ENCODE results near the gene PHPT1.
A peak's percentile ranks its signal among the peaks of the same experiment; 100 is the strongest.
"Not testable (repeated sequence)": the region's sequence is repeated elsewhere in the genome, so short reads cannot be mapped to it uniquely, and the experiment has no call there.

PHPT1 gene

GRCh38 chr9:136837856-136838277, 11.3 kb upstream of the PHPT1 start:
- not testable (repeated sequence) for DNase-seq

DNA sequence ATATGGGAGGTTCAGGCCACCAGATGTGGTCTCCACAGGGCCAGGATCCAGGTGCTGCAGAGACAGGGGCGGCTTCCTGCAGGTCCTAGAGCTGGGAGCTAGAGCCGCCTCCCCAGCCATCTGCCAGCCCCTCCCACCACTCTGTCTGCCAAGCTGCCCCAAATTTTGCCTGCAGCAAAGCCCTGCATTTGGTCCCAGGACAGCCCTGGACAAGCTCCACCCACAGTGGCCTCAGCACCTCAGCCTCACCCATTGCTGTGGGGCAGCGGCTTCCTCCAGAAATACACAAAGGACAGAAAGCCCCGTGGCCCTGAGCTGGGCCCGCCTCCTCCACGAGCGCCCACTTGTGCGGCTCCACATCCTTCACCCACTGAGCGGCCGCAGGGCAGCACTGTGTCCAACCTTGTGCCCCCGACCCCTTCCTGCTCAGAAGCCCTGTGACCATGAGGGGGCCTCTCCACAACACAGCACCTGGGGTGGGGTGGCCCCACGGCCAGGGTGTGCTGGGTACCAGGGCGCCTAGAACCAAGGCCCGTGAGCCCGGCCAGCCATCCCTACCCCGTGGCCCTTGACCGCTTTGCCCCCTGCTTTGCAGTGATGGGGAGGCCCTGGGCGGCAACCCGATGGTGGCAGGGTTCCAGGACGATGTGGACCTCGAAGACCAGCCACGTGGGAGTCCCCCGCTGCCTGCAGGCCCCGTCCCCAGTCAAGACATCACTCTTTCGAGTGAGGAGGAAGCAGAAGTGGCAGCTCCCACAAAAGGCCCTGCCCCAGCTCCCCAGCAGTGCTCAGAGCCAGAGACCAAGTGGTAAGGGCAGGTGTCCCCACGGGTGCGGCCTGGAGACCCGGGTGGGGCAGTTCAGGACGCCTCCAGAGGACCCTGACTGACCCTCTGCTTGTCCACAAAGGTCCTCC, 10.6 kb upstream of the PHPT1 start:
- no peak for DNase-seq

DNA sequence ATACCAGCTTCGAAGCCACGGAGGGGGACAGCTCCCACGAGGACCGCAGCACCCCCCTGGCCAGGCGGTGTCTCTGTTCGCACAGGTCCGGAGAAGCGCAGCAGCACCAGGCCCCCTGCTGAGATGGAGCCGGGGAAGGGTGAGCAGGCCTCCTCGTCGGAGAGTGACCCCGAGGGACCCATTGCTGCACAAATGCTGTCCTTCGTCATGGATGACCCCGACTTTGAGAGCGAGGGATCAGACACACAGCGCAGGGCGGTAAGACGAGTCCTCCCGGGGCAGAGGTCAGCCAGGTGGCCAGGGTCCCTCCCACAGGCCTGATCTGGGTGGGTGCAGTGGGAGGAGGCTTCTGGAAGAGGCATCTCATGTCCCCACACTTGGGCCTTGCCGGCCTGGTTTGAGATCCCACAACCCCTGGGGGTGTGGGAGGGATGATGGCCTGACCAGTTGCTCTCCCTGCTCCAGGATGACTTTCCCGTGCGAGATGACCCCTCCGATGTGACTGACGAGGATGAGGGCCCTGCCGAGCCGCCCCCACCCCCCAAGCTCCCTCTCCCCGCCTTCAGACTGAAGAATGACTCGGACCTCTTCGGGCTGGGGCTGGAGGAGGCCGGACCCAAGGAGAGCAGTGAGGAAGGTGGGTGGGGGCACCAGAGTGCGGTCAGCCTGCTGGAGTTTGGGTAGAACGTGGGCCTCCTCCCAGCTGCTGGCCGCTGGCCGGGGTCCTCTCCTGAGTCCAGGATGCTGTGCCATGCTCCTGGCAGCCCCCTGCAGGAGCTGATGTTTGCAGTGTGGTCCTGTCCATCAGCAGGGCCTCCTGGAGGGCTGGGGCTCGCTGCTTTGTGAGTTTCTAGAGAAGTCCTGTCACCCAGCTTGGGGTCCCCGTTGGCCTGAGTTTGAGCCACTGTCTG, 9.7 kb upstream of the PHPT1 start:
- DNase-seq = no peak

GRCh38 chr9:136840140-136840876, 8.9 kb upstream of the PHPT1 start:
- peak; percentile 3 for DNase-seq

DNA sequence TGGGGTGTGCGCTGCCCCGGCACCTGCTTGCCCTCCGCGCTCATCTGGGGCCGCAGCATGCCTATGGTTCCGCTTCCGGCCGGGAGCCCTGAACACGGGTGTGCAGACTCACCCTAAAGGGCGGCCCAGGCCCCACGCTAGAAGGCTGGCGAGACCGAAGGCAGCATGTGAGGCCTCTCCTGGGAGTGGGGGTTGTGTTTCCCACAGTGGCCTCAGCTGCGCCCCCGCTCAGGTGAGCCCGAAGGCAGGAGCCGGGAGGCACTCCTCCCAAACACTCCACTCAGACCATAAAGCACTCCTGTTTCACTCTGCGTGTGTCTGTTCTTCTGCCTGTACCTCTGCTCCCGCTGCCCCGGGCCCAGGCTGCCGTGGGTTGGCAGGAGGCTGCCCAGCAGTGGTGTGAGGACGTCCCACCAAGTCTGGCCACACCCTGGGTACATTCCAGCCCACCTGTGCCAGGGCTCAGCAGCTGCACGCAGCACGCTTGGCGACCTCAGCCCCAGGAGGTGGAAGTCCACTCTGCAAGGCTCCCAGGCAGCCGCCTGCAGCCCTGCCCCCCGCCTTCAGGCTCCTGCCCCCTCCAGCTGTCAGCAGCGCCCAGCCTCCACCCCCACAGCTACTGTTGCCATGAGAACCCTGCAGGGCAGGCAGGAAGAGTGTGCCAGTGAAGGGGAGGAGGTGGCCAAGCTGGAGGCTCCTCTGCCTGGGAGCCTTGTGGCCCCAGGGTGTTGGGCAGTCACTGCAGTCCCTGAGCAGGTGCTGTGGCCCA, 8.1 kb upstream of the PHPT1 start:
- peak; percentile 74 for DNase-seq

- not testable (repeated sequence) for DNase-seq
Measured at GRCh38 chr9:136841646-136842379, 7.4 kb upstream of the PHPT1 start.

- DNase-seq = peak; percentile 41
Measured at GRCh38 chr9:136842380-136842948, 6.7 kb upstream of the PHPT1 start, which contains the start of gene AJM1. AJM1 (plus strand) TSS chr9:136842478; CDS start chr9:136844415, 1,937 bp downstream.

DNA sequence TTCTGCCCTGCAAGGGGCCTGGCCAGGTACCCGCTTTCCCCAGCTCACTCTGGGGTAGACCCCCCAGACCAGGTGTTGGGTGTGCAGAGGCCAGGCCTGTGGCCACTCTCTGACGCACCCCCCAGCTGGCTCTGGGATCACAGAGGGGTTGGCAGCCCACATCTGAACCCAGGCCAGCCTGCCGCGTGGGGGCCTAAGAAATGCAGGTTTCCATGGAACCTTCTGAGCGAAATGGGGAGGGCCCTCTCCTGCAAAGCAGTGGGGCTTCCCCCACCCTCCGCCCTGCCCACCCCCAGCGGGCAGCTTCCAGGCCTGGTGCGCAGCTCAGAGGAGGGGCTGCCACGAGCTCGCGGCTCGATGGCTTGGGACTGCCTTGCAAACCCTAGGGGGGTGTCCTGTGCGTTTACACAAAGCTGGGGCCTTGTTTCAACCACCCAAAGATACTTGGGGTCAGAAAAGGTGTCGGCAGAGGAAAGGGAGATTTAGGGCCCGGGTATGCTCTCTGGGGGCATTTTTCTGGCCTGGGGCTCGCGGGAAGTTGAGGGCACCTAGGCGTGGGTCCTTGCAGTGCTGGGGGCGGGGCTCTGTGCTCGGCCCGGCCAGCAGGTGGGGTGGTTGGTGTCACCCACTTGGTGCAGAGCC, 5.9 kb upstream of the PHPT1 start:
- not testable (repeated sequence) for DNase-seq

GRCh38 chr9:136843801-136844740, 5.1 kb upstream of the PHPT1 start:
- DNase-seq = not testable (repeated sequence)

- no peak for DNase-seq
Measured at GRCh38 chr9:136844761-136845464, 4.3 kb upstream of the PHPT1 start.

DNA sequence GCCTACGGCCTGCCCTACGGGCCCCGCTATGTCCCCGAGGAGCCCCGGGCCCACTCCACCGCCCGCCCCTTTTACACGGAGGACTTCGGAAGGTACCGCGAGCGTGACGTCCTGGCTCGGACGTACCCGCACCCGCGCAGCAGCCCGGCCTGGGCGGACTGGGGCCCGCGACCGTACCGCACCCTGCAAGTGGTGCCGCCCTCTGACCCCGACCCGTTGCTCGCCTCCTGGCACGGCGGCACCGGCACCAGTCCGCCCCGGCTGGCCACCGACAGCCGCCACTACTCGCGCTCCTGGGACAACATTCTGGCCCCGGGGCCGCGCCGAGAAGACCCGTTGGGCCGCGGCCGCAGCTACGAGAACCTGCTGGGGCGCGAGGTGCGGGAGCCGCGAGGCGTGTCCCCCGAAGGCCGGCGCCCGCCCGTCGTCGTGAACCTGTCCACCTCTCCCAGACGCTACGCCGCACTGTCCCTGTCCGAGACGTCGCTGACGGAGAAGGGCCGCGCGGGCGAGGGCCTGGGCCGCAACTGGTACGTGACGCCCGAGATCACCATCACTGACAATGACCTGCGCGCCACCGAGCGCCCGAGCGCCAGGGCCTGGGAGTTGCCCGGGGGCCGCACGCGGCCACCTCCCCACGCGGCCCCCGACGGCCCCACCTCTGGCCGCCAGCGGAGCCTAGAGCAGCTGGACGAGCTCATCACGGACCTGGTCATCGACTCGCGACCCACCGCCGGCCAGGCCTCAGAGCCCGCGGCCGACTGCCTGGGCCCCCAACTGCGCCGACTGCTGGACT, 3.5 kb upstream of the PHPT1 start:
- DNase-seq = no peak

DNA sequence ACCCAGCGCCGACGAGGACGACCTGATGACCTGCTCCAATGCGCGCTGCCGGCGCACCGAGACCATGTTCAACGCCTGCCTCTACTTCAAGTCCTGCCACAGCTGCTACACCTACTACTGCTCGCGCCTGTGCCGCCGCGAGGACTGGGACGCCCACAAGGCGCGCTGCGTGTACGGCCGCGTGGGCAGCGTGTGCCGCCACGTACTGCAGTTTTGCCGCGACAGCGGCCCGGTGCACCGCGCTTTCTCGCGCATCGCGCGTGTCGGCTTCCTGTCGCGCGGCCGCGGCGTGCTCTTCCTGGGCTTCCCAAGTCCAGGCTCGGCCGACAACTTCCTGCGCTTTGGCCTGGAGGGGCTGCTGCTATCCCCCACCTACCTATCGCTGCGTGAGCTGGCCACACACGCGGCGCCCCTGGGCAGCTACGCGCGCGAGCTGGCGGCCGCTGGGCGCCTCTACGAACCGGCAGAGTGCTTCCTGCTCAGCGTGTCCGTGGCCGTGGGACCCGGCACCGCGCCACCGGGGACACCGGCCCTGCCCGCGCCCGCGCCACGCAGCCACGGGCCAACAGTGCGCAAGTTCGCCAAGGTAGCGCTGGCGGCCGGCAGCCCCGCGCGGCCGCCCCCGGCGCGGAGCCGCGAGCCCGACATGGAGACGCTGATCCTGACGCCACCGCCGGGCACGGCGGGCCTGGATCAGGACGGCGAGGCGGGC, 2.7 kb upstream of the PHPT1 start:
- DNase-seq = no peak

DNA sequence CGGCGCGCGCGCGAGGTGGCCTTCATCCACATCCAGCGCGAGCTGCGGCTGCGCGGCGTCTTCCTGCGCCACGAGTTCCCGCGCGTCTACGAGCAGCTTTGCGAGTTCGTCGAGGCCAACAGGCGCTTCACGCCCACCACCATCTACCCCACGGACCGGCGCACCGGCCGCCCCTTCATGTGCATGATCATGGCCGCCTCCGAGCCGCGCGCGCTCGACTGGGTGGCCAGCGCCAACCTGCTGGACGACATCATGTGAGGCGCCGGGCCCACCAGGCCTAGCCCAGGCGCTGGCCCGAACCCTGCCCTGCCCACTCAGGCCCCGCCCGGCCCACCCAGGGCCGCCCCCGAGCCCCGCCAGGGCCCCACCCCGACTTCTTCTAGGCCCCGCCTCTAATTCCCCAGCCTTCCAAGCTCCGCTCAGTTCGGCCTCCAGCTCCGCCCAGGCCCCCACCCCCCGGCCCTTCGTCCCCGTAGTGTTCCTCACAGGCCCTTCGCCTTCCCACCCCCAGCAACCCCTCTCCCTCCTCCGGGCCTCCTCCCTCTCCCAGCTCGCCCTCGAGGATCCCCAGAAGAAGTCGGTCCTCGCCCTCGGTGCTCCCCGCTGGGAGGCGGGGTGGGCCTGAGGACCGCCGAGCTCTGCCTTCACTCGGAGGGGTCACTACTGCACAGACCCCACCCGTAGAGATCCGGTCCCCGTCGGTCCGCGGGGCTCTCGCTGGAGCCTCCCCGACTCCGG, 2.0 kb upstream of the PHPT1 start:
- no peak for DNase-seq

DNA sequence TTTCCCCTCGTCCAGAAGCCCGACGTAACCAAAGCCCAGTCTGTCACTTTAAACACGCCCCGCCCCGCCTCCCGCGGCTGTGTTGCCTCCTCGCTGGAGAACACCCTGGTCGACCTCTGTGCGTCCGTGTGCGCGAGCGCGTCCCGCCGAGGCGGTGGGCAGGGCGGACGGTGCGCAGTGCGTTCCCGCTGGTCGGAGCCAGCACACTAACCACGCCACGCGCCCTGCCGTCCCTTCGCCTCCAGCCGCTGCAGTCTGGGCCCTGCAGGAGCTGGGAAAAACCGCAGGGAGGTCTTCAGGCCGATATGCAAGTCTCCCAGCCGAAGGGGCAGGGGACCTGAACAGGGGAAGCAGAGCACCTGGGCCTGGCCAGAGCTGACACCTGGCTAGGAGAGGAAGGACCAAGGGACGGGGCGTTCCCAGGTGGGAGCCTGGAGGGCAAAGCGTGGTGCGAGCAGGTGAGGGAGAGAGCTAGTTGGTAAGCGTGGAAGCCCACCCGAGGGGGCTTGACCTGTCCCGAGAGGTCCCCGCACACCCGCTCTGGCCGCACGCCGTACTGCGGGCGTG, 1.3 kb upstream of the PHPT1 start:
- no peak for DNase-seq

- DNase-seq = no peak
Measured at GRCh38 chr9:136848393-136849037, 694 bp upstream of the PHPT1 start.
